Measurements from ENCODE around the gene NRIP1. TPM values are rescaled to one million over a fixed set of nuclear protein-coding genes. Genes with fewer than 3 reads are reported as not detected.

NRIP1 gene
- total and polyA plus RNA-seq, 10 of the 15 experiments (the other 5 are each of a cell fraction or from before 2014, with no cell fraction given) = 2.9 to 26.1 (median 9.3) TPM

DNA sequence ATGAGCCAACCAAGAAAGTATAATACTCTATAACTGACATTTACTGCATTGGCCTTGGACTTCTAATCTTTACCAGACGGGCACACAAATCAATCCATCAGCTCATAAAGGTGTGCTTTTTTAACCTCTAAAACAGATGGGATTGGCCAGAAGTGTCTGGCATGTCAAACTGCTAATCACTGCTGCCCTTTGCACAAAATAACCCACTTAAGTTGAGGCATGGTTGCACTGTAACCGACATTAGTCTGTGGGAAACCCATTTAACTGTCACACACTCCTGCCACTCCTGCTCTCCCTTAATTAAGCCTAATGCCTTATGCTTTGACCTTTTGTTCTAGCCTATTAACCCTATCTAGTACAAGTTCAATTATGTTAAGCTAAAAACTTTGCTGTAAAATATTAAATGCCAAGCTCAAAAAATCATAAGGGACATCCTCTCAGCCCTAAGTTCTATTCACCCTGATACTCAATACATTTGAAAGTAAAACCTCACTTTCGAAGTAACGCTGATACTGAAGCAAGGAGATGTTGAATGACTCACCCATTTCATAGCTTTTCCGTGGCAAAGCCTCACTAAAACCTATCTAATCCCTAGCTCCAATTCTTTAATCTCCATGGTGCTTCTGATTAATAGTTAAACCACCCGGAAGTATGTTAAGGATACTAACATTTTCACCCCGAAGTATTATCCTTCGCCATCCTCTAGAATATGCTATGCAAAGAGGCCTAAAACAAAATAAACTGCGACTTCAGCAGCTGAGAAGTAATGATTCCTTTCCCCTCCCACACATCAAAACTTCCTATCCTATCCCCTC lies 12.9 kb downstream of the NRIP1 start:
- SMC1A ChIA-PET (ENCODE audit: uncharacterized antibody, unreplicated experiment) = interaction anchor here (0.7 to 2.2 kb wide), 12 partner anchors 7 to 188 kb away, joined by 3 to 10 read pairs (median 4); partner anchors contain the start of gene NRIP1
- H3K9ac ChIP-seq (ENCODE audit: control insufficient read depth, insufficient read depth, low read length) = peak overlapping the region; percentile 5
- intact Hi-C loops (cut with micrococcal nuclease; ENCODE audit: unreplicated experiment) (loop anchor here (5.0 kb wide), 1 partner anchor 290 kb away; no protein-coding TSS in a partner anchor), in situ Hi-C loops (cut with MboI) (no loop called here)
- 8% methylated on average over 9 of the region's 9 CpGs for WGBS (ENCODE audit: insufficient coverage, insufficient replicate concordance, low lambda C conversion rate, missing lambda C conversion rate)
- peak overlapping the region; percentile 83 for H3K27ac ChIP-seq (ENCODE audit: control insufficient read depth, insufficient read depth)
- FAIRE-seq (peak; percentile 31), ATAC-seq (peak; percentile 84), DNase-seq (ENCODE audit: low read depth, low spot score) (no peak)
- H3K79me2 ChIP-seq (ENCODE audit: control insufficient read depth, insufficient read depth, low read length) = peaks cover 90% of the 10 kb centered on the region
- CTCF ChIA-PET = interaction anchor here (0.6 to 3.4 kb wide), 5 partner anchors 17 to 188 kb away, joined by 3 to 15 read pairs (median 4); no protein-coding TSS in a partner anchor
- H3K27me3 ChIP-seq (replicated peaks in 1 of 2; ENCODE audit: control insufficient read depth in 2 of 2, insufficient read depth in 2 of 2, low read length in 1 of 2) = no peaks in the 10 kb centered on the region
- no peaks in the 10 kb centered on the region for H4K20me1 ChIP-seq (ENCODE audit: control insufficient read depth, insufficient read depth)
- RAD21 ChIA-PET (ENCODE audit: unreplicated experiment) = interaction anchor here (0.9 to 2.5 kb wide), 8 partner anchors 10 to 188 kb away, joined by 3 to 9 read pairs (median 4); no protein-coding TSS in a partner anchor
- no peaks in the 10 kb centered on the region for H3K36me3 ChIP-seq (ENCODE audit: control insufficient read depth in 2 of 2, insufficient read depth in 2 of 2, low read length in 1 of 2)
- peak overlapping the region; percentile 62 for H3K4me3 ChIP-seq
- TF ChIP-seq, protein P1, sequence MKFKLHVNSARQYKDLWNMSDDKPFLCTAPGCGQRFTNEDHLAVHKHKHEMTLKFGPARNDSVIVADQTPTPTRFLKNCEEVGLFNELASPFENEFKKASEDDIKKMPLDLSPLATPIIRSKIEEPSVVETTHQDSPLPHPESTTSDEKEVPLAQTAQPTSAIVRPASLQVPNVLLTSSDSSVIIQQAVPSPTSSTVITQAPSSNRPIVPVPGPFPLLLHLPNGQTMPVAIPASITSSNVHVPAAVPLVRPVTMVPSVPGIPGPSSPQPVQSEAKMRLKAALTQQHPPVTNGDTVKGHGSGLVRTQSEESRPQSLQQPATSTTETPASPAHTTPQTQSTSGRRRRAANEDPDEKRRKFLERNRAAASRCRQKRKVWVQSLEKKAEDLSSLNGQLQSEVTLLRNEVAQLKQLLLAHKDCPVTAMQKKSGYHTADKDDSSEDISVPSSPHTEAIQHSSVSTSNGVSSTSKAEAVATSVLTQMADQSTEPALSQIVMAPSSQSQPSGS (IDR thresholded peaks at IDR 0.05; ENCODE audit: low read length) = peak; percentile 23; the same call in 1 of the 2 replicates
- TF ChIP-seq, protein P2, sequence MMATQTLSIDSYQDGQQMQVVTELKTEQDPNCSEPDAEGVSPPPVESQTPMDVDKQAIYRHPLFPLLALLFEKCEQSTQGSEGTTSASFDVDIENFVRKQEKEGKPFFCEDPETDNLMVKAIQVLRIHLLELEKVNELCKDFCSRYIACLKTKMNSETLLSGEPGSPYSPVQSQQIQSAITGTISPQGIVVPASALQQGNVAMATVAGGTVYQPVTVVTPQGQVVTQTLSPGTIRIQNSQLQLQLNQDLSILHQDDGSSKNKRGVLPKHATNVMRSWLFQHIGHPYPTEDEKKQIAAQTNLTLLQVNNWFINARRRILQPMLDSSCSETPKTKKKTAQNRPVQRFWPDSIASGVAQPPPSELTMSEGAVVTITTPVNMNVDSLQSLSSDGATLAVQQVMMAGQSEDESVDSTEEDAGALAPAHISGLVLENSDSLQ (IDR thresholded peaks at IDR 0.05) = peak; percentile 14; the same call in 1 of the 2 replicates
- 0 out of 2 replicates have a peak, but pooled peaks have one; percentile 24 for TF ChIP-seq JUND (IDR thresholded peaks at IDR 0.05; ENCODE audit: low read depth, low read length)
- no peak for TF ChIP-seq HDGF (IDR thresholded peaks at IDR 0.05)
- TF ChIP-seq JUNB (IDR thresholded peaks at IDR 0.05) = peak; percentile 62
- POLR2A ChIA-PET = interaction anchor here (0.6 to 1.6 kb wide), 5 partner anchors 11 to 181 kb away, joined by 3 to 5 read pairs (median 3); partner anchors contain the start of gene NRIP1
- H3K9me3 ChIP-seq (replicated peaks; ENCODE audit: control insufficient read depth, insufficient read depth, low read length) = no peaks in the 10 kb centered on the region; the same call in 1 of the 3 replicates
- H3K4me2 ChIP-seq (ENCODE audit: control insufficient read depth, insufficient read depth) = peak overlapping the region; percentile 72
- H2AFZ ChIP-seq (ENCODE audit: control insufficient read depth, low read depth, low read length) = peak overlapping the region; percentile 32
- peaks cover 9% of the 10 kb centered on the region for H3K4me1 ChIP-seq (ENCODE audit: control insufficient read depth, insufficient read depth, low read length)
- BruUV-seq (replicated peaks) = no TSS peak

Data from GM12878 (cell line).